Tibial nerve (tissue), 4 donors: Measurements from ENCODE around the gene DHRS11. TPM values are rescaled to one million over a fixed set of nuclear protein-coding genes. Genes with fewer than 3 reads are reported as not detected.

Experiments used
- DNase-seq, 2 donors: peaks; one replicate each; pipeline ENCODE4 v3.0.0-alpha.2; 2019; ENCODE audit warnings: low spot score in 2 of 2
- H3K27ac ChIP-seq, 4 donors: fragments of 200-600 bp; sonication (generic) in 3 of 4; one replicate each; pipeline ENCODE4 v1.5.1; 2017 to 2019; ENCODE audit warnings: mild to moderate bottlenecking in 1 of 4
- H3K27me3 ChIP-seq, 2 donors: fragments of 200-600 bp; sonication (generic) in 1 of 2; one replicate each; pipeline versions ENCODE4 v1.5.1 to v1.6.0; 2017 to 2019
- H3K36me3 ChIP-seq, 3 donors: fragments of 200-600 bp; sonication (generic); one replicate each; pipeline ENCODE4 v1.5.1; 2018 to 2019
- H3K4me1 ChIP-seq, 4 donors: fragments of 200-600 bp; sonication (generic) in 3 of 4; one replicate each; pipeline ENCODE4 v1.5.1; 2017 to 2019
- H3K4me3 ChIP-seq, 4 donors: fragments of 200-600 bp; sonication (generic) in 3 of 4; one replicate each; pipeline ENCODE4 v1.5.1; 2017 to 2019; ENCODE audit warnings: mild to moderate bottlenecking in 1 of 4, moderate library complexity in 1 of 4
- H3K9me3 ChIP-seq, 4 donors: fragments of 200-600 bp; sonication (generic) in 3 of 4; one replicate each; pipeline ENCODE4 v1.5.1; 2017 to 2019
- CTCF ChIP-seq, 5 experiments: fragments of 200-600 bp in 3 of 5; fragments of 450-650 bp in 2 of 5; sonication (generic) in 3 of 5; IDR thresholded peaks; one replicate each; pipeline ENCODE4 v1.5.1; 2016 to 2019; ENCODE audit warnings: antibody characterized with exemption in 5 of 5, mild to moderate bottlenecking in 3 of 5, moderate library complexity in 2 of 5
- EP300 ChIP-seq, 2 donors: sonication (generic); formaldehyde crosslinking; IDR thresholded peaks; one replicate each; pipeline ENCODE4 v1.6.1; 2017; ENCODE audit warnings: antibody characterized with exemption in 2 of 2, mild to moderate bottlenecking in 1 of 2
- POLR2A ChIP-seq, 2 donors: fragments of 450-650 bp; IDR thresholded peaks; one replicate each; pipeline ENCODE4 v1.6.1; 2017; ENCODE audit warnings: antibody characterized with exemption in 2 of 2, mild to moderate bottlenecking in 2 of 2, moderate library complexity in 2 of 2
- WGBS, 2 donors: methylation state at CpG; one replicate each; pipeline ENCODE4 v1.1.5; 2018; 5-methylcytosine and 5-hydroxymethylcytosine counted together
- total RNA-seq, 4 donors: library from RNA; depleted of rRNA; stranded (reverse); fragments of >200 nt; gene quantifications; one replicate each; pipeline ENCODE4 v1.1.0, GENCODE V29; 2016

DHRS11 gene
- total RNA-seq, 4 donors from 2014 or later, result 0.78 to 14.7 (median 6.9) TPM

GRCh38 chr17:36625188-36625587, 33.5 kb downstream of the DHRS11 start:
- no peak for TF ChIP-seq CTCF (IDR thresholded peaks at IDR 0.05)
- TF ChIP-seq POLR2A (IDR thresholded peaks at IDR 0.05), result no peak
- TF ChIP-seq EP300 (IDR thresholded peaks at IDR 0.05), result no peak
- DNase-seq, result no peak
- Histone ChIP-seq H3K9me3 (no peaks in the 10 kb centered on the region), H3K4me1 (peaks cover 0 to 6% (median 0%) of the 10 kb centered on the region in 4 donors), H3K27me3 (peaks cover 0 to 6% of the 10 kb centered on the region in 2 donors), H3K4me3 (no peak overlapping the region), H3K36me3 (no peaks in the 10 kb centered on the region), H3K27ac (no peak overlapping the region)
- WGBS, 2 donors, result 79 to 82% methylated on average over 7 of the region's 7 CpGs

DNA sequence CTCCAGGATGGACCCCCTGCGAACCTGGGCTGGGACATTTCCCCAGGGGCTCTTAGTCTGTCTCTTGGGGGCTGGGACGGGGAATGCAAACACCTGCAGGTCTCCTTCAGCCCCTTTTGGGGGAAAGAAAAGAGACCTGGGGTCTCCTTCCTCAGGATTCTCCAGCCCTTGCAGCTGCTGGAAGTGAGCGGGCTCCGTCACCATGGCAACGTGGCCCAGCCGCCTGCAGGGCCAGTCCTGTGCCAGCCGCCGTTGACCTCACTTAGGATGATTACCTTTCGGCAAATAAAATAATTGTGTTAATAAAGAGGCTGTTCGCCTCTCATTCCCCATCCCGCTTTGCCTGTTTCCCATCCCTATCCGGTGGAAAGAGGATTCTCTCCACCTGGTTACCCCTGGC, 35.4 kb downstream of the DHRS11 start:
- WGBS, 2 donors, result 62 to 65% methylated on average over 12 of the region's 12 CpGs
- no peaks in the 10 kb centered on the region for H3K36me3 ChIP-seq
- H3K27me3 ChIP-seq, result peaks cover 0 to 9% of the 10 kb centered on the region in 2 donors
- no peak for TF ChIP-seq POLR2A (IDR thresholded peaks at IDR 0.05)
- no peak for TF ChIP-seq CTCF (IDR thresholded peaks at IDR 0.05)
- TF ChIP-seq EP300 (IDR thresholded peaks at IDR 0.05), result no peak
- H3K9me3 ChIP-seq, result no peaks in the 10 kb centered on the region
- H3K4me3 ChIP-seq, result no peak overlapping the region
- H3K27ac ChIP-seq, result no peak overlapping the region
- no peak for DNase-seq
- H3K4me1 ChIP-seq, result peaks cover 0 to 6% (median 0%) of the 10 kb centered on the region in 4 donors

DNA sequence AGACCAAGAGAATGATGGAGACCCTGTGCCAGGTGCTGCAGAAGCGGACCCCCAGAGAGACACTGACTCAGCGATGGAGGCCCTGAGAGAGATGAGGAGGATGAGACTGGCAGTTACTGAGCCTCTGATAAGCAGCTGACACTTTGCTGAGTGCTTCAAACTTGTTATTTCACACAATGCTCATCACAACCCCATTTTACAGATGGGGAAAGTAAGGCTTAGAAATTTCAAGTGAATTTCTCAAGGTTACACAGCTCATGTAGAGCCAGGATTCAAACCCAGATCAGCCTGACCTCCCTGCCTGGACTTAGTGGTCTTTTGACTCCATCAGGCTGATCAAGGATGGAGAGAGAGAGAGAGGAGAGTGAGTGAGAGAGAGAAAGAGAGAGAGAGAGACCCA, 36.9 kb downstream of the DHRS11 start:
- TF ChIP-seq POLR2A (IDR thresholded peaks at IDR 0.05) (no peak), CTCF (IDR thresholded peaks at IDR 0.05) (no peak), EP300 (IDR thresholded peaks at IDR 0.05) (no peak)
- Histone ChIP-seq H3K27ac (no peak overlapping the region), H3K27me3 (peaks cover 0 to 19% of the 10 kb centered on the region in 2 donors), H3K36me3 (no peaks in the 10 kb centered on the region), H3K4me1 (peaks cover 0 to 11% (median 0%) of the 10 kb centered on the region in 4 donors), H3K9me3 (no peaks in the 10 kb centered on the region), H3K4me3 (no peak overlapping the region)
- WGBS, 2 donors, result 93 to 100% methylated on average over 2 of the region's 2 CpGs
- no peak for DNase-seq

DNA sequence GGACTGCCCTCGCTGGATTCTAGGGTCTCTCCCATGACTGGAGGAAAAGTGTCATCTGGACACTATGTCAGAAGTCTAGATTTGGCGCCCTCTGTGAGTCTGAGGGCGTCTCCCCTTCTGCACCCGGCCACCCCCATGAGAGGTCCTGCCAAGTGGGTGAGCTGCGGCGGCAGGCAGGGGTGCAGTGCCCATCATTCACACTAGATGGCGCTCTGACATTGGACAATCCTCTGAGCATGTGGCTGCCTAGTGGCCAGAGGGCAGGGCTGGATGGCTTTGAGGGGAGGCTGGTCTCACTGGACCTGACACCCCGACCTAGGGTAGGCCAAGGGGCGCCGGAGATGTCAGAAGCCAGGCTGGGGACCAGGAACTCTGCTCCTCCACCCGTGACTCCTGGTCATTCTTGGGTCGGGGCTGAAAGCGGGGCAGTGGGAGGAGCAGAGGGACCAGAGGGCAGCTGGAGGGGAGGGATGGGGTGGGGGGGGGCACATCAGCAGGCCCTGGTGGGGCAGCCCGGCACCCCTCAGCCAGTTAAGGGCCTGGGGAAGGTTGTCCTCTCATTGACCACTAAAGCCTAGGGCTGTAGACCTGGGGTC, 37.7 kb downstream of the DHRS11 start:
- Histone ChIP-seq H3K4me1 (peaks cover 0 to 12% (median 0%) of the 10 kb centered on the region in 4 donors), H3K4me3 (no peak overlapping the region), H3K27me3 (peaks cover 0 to 27% of the 10 kb centered on the region in 2 donors), H3K36me3 (no peaks in the 10 kb centered on the region), H3K27ac (no peak overlapping the region), H3K9me3 (no peaks in the 10 kb centered on the region)
- WGBS, 2 donors, result 17 to 23% methylated on average over 9 to 11 of the region's 14 CpGs
- DNase-seq, result peak; percentile 66 to 77
- TF ChIP-seq EP300 (IDR thresholded peaks at IDR 0.05) (no peak), CTCF (IDR thresholded peaks at IDR 0.05) (peak; percentile 93 to 100 (median 95)), POLR2A (IDR thresholded peaks at IDR 0.05) (no peak)

DNA sequence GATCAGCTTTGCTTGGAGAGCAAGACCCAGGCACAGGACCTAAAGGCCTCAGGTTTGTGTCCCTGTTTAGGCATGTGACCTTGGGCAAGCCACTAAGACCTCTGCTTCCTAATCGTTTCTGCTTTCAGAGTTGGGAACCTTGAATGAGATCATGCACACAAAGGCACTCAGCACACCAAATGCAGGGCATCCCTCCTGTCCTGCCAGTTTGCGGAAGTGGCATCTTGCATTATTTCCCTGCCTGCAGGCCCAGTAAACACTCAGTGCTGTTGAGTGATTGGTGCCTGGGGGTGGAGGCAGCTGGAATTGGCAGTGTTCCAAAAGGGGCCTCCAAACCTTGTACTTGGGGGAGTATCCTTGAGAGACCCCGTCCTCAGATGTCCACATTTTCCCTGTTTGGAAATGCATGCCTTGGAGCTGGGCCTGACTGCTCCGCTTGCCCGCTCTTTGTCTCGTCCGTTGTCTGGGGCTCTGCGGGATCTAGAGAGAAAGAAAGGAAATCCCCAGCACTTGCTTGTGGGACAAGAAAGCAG, 38.4 kb downstream of the DHRS11 start:
- 76 to 79% methylated on average over 8 of the region's 8 CpGs for WGBS, 2 donors
- no peaks in the 10 kb centered on the region for H3K36me3 ChIP-seq
- H3K9me3 ChIP-seq, result no peaks in the 10 kb centered on the region
- H3K27me3 ChIP-seq, result peaks cover 0 to 33% of the 10 kb centered on the region in 2 donors
- H3K27ac ChIP-seq, result no peak overlapping the region
- H3K4me1 ChIP-seq, result peaks cover 0 to 12% (median 0%) of the 10 kb centered on the region in 4 donors
- no peak overlapping the region for H3K4me3 ChIP-seq
- TF ChIP-seq POLR2A (IDR thresholded peaks at IDR 0.05) (no peak), CTCF (IDR thresholded peaks at IDR 0.05) (no peak), EP300 (IDR thresholded peaks at IDR 0.05) (no peak)
- DNase-seq, result no peak
